Measurements from ENCODE around the gene PDE4A. TPM values are rescaled to one million over a fixed set of nuclear protein-coding genes. Genes with fewer than 3 reads are reported as not detected.

The PDE4A gene
- total and polyA plus RNA-seq, 2 experiments from 2014 or later, result 5.2 to 5.4 TPM

DNA sequence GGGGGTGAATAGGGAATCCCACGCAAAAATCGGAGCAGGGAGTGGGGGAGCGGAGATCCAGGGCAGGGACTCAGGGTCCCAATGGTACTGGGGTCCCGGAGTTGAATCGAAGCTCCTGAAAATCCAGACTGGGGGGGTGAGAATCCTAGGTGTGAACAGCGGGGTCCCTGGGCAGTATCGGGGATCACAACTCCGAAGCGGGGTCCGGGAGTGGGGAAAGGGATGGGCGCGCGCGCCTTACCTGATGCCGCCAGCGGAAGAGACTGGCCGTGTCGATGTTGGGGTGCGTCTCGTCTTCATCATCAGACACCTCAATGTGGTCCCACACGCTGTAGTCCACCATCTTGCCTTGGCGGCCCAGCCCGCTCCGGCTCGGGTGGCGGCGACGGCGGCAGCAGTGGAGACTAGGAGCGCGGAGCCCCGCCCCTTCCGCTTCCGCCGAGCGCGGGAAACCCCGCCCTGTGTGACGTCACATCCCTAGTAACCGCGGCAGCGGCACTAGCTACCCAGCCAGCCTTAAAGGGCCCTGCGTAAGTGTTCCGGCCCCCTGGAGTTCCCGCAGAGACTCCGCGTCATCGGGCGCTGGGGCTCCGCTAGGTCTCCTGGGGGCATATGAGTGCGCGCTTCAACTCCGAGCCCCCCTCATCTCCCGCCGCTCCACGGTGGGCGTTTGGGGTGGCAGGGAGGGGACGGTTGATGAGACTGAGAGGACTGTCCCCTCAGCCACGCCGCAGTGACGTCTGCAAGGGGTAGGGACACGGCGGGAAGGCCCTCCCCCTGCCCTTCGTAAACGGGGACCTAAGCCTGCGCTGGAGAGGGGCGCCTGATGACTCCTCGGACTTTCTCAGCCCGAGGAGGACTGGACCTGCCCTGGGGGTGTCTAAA lies 17.0 kb upstream of the PDE4A start, which contains the start of gene CDC37:
TSS of gene CDC37 (minus strand) at position 406 of the 885 bp plus-strand sequence. CDS start at position 343, 63 bp downstream.
- no peaks in the 10 kb centered on the region for H3K9me3 Mint-ChIP-seq
- H3K4me2 ChIP-seq, result peak within 1 kb of the TSS; percentile 95
- DNase-seq (ENCODE audit: low spot score) (peak; percentile 98), ATAC-seq (peak; percentile 69)
- H3K36me3 Mint-ChIP-seq (ENCODE audit: low read depth), result peaks cover 12% of the 10 kb centered on the region
- peak within 1 kb of the TSS; percentile 99 for H3K4me3 ChIP-seq
- TF ChIP-seq ZNF331 (CRISPR knock-in tag; IDR thresholded peaks at IDR 0.05; ENCODE audit: low read depth) (no peak), POLR2AphosphoS5 (IDR thresholded peaks at IDR 0.05; ENCODE audit: low read depth) (peak; percentile 97), STAT1 (IDR thresholded peaks at IDR 0.05; ENCODE audit: unreplicated experiment) (no peak), CREB1 (CRISPR knock-in tag; IDR thresholded peaks at IDR 0.05; ENCODE audit: low read depth) (peak; percentile 99), EZH2 (IDR thresholded peaks at IDR 0.05; ENCODE audit: low read depth, unreplicated experiment) (no peak)
- peaks cover 29% of the 10 kb centered on the region for H3K27me3 ChIP-seq (ENCODE audit: insufficient read depth)
- peaks cover 49% of the 10 kb centered on the region for H3K79me2 ChIP-seq (replicated peaks; ENCODE audit: insufficient read depth)
- peaks cover 20% of the 10 kb centered on the region for H3K4me1 Mint-ChIP-seq
- H3K4me1 ChIP-seq (ENCODE audit: insufficient read depth), result peaks cover 10% of the 10 kb centered on the region; the same call in 1 of the 2 replicates
- no peaks in the 10 kb centered on the region for H3K36me3 ChIP-seq (ENCODE audit: insufficient read depth)
- H4K20me1 ChIP-seq (replicated peaks; ENCODE audit: insufficient read depth), result peaks cover 31% of the 10 kb centered on the region
- H3K27ac Mint-ChIP-seq, result peak within 1 kb of the TSS; percentile 97
- H3K27me3 Mint-ChIP-seq (ENCODE audit: insufficient read depth, low read depth, poor library complexity), result peaks cover 31% of the 10 kb centered on the region
- peak within 1 kb of the TSS; percentile 98 for H2AFZ ChIP-seq
- peak within 1 kb of the TSS; percentile 59; the same call in 1 of the 2 replicates for H3K27ac ChIP-seq (ENCODE audit: low read depth)
- no peaks in the 10 kb centered on the region for H3K9me2 ChIP-seq (ENCODE audit: insufficient read depth)
- H3K4me3 Mint-ChIP-seq, result peak within 1 kb of the TSS; percentile 97
- H3F3A ChIP-seq (replicated peaks; ENCODE audit: low read depth), result peaks cover 13% of the 10 kb centered on the region; the same call in 1 of the 2 replicates

DNA sequence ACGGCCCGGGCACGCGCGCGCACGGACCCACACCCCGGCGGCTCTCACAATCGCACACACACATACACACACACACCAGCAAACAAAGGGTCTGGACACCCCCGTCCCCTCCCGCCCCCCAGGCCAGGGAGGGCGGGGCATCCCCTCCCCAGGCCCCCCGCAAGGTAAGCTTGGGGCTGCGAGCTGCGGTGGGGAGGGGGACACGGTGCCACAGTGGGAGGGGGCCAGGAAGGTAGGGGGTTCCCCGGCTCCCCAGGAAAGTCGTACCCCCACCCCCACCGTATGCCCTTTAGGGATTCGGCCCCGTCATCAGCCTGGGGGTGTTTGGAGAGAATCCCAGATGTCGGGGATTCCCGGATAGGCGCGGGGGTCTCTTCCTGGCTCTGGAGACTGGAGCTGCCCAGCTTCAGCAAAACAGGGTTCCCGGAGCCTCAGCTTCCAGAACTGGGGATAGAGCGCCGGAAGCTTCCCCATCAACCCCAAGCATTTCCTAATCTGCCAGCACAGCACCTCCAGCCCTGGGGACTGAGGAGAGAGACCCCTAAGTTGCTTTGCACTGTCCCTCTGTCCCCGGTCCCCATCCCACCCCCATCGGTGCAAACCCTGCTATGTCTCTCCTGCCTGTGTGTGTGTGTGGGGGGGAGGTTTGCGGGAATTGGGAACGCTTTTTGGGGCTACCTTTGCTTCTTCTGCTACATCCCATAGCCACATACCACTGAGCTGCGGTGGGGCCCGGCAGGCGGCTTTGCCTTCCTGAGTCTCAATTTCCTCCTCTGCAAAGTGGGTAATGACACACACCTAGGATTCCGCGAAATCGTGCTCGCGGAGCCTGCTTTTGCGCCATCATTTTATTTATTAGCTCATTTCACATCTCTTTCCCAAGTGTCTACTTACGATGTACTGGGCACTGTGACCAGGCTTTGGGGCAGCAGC lies 15.2 kb upstream of the PDE4A start:
- Histone ChIP-seq H3K27me3 (ENCODE audit: insufficient read depth) (peaks cover 29% of the 10 kb centered on the region), H3K36me3 (ENCODE audit: insufficient read depth) (no peaks in the 10 kb centered on the region), H3K79me2 (replicated peaks; ENCODE audit: insufficient read depth) (peaks cover 31% of the 10 kb centered on the region), H3F3A (replicated peaks; ENCODE audit: low read depth) (peaks cover 13% of the 10 kb centered on the region; the same call in 1 of the 2 replicates), H4K20me1 (replicated peaks; ENCODE audit: insufficient read depth) (peaks cover 23% of the 10 kb centered on the region), H3K9me2 (ENCODE audit: insufficient read depth) (no peaks in the 10 kb centered on the region), H2AFZ (peak overlapping the region; percentile 98), H3K27ac (ENCODE audit: low read depth) (no peak overlapping the region), H3K4me3 (peak overlapping the region; percentile 99), H3K4me1 (ENCODE audit: insufficient read depth) (peaks cover 10% of the 10 kb centered on the region; the same call in 1 of the 2 replicates), H3K4me2 (peak overlapping the region; percentile 95)
- Mint-ChIP-seq H3K36me3 (ENCODE audit: low read depth) (peaks cover 7% of the 10 kb centered on the region; the same call in 2 of the 3 replicates), H3K4me1 (peaks cover 22% of the 10 kb centered on the region), H3K4me3 (peak overlapping the region; percentile 97), H3K27ac (no peak overlapping the region), H3K9me3 (no peaks in the 10 kb centered on the region), H3K27me3 (ENCODE audit: insufficient read depth, low read depth, poor library complexity) (peaks cover 35% of the 10 kb centered on the region)
- ATAC-seq (peak; percentile 4), DNase-seq (ENCODE audit: low spot score) (peak; percentile 55)
- TF ChIP-seq CREB1 (CRISPR knock-in tag; IDR thresholded peaks at IDR 0.05; ENCODE audit: low read depth) (no peak), STAT1 (IDR thresholded peaks at IDR 0.05; ENCODE audit: unreplicated experiment) (no peak), JUNB (IDR thresholded peaks at IDR 0.05; ENCODE audit: unreplicated experiment) (no peak), REST (IDR thresholded peaks at IDR 0.05; ENCODE audit: unreplicated experiment) (no peak), ETS1 (IDR thresholded peaks at IDR 0.05) (no peak), NANOG (IDR thresholded peaks at IDR 0.05; ENCODE audit: borderline replicate concordance) (no peak), POLR2AphosphoS5 (IDR thresholded peaks at IDR 0.05; ENCODE audit: low read depth) (no peak), ZNF114 (CRISPR knock-in tag; IDR thresholded peaks at IDR 0.05) (no peak), EZH2phosphoT487 (IDR thresholded peaks at IDR 0.05; ENCODE audit: unreplicated experiment) (no peak), EZH2 (IDR thresholded peaks at IDR 0.05; ENCODE audit: low read depth, unreplicated experiment) (no peak)
- TF ChIP-seq, protein P1, sequence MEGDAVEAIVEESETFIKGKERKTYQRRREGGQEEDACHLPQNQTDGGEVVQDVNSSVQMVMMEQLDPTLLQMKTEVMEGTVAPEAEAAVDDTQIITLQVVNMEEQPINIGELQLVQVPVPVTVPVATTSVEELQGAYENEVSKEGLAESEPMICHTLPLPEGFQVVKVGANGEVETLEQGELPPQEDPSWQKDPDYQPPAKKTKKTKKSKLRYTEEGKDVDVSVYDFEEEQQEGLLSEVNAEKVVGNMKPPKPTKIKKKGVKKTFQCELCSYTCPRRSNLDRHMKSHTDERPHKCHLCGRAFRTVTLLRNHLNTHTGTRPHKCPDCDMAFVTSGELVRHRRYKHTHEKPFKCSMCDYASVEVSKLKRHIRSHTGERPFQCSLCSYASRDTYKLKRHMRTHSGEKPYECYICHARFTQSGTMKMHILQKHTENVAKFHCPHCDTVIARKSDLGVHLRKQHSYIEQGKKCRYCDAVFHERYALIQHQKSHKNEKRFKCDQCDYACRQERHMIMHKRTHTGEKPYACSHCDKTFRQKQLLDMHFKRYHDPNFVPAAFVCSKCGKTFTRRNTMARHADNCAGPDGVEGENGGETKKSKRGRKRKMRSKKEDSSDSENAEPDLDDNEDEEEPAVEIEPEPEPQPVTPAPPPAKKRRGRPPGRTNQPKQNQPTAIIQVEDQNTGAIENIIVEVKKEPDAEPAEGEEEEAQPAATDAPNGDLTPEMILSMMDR (conservative IDR thresholded peaks at IDR 0.05; ENCODE audit: low read depth in 2 of 2), result no peak

Data from GM23338 (cell line).